Transverse colon (tissue), 3 donors: ENCODE results near the gene TAAR2.

Experiments
- POLR2A ChIP-seq: fragments of 450-650 bp; IDR thresholded peaks from one replicate; pipeline ENCODE4 v1.6.1; 2016; ENCODE audit warnings: antibody characterized with exemption, mild to moderate bottlenecking, moderate library complexity
- TF ChIP-seq, protein P1 (sequence below), 5 experiments: fragments of 200-600 bp in 3 of 5; fragments of 450-650 bp in 2 of 5; sonication (generic) in 3 of 5; IDR thresholded peaks; 1 replicate in 2 of 5; 2 replicates in 3 of 5; pipeline ENCODE4 v1.5.1; 2016 to 2017; ENCODE audit warnings: antibody characterized with exemption in 5 of 5, inconsistent platforms in 3 of 5, mild to moderate bottlenecking in 2 of 5, moderate library complexity in 1 of 5

DNA sequence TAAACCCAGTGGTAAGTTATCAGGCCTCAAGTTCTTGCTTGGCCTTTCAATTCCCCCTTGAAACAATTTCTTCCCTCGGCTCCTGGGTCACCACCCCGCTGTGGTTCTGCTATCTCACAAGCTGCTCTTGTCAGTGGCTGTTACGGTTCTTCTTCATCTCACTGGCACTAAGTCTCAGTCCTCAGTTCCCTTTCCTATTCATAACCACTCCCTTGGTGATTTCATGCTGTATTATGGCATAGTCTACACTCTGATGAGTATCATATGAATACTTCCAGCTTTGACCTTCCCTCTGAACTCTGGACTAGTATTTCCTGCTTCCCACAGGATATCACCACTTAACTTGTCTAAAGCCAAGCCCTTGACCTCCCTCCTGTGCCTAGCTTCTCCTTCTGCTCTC is 27.0 kb upstream of the TAAR2 start:
- no peak for TF ChIP-seq POLR2A
- TF ChIP-seq, protein P1, sequence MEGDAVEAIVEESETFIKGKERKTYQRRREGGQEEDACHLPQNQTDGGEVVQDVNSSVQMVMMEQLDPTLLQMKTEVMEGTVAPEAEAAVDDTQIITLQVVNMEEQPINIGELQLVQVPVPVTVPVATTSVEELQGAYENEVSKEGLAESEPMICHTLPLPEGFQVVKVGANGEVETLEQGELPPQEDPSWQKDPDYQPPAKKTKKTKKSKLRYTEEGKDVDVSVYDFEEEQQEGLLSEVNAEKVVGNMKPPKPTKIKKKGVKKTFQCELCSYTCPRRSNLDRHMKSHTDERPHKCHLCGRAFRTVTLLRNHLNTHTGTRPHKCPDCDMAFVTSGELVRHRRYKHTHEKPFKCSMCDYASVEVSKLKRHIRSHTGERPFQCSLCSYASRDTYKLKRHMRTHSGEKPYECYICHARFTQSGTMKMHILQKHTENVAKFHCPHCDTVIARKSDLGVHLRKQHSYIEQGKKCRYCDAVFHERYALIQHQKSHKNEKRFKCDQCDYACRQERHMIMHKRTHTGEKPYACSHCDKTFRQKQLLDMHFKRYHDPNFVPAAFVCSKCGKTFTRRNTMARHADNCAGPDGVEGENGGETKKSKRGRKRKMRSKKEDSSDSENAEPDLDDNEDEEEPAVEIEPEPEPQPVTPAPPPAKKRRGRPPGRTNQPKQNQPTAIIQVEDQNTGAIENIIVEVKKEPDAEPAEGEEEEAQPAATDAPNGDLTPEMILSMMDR (IDR thresholded peaks at IDR 0.05), result no peak
